ENCODE measurements around the gene LY6G6C. TPM values are rescaled to one million over a fixed set of nuclear protein-coding genes. Genes with fewer than 3 reads are reported as not detected.

Gene LY6G6C
- total RNA-seq, 3 donors from 2014 or later: not detected

GRCh38 chr6:31687860-31688693 lies 33.5 kb downstream of the LY6G6C start:
- intact Hi-C loops (cut with DNase I; ENCODE audit: low total_unique reads): no loop called here
- H3K9me3 ChIP-seq: no peaks in the 10 kb centered on the region
- no peak overlapping the region for H3K27ac ChIP-seq
- no peaks in the 10 kb centered on the region for H3K27me3 ChIP-seq
- DNase-seq (ENCODE audit: low spot score in 2 of 2): no peak
- H3K4me3 ChIP-seq: no peak overlapping the region
- TF ChIP-seq POLR2AphosphoS5 (IDR thresholded peaks at IDR 0.05): no peak
- no peak for TF ChIP-seq CTCF (IDR thresholded peaks at IDR 0.05)
- no peak for TF ChIP-seq POLR2A (IDR thresholded peaks at IDR 0.05)
- no peaks in the 10 kb centered on the region for H3K4me1 ChIP-seq
- peaks cover 8% of the 10 kb centered on the region for H3K36me3 ChIP-seq

GRCh38 chr6:31687321-31687720 lies 34.2 kb downstream of the LY6G6C start:
- H3K36me3 ChIP-seq: peaks cover 8% of the 10 kb centered on the region
- H3K27ac ChIP-seq: no peak overlapping the region
- H3K9me3 ChIP-seq: no peaks in the 10 kb centered on the region
- no peaks in the 10 kb centered on the region for H3K4me1 ChIP-seq
- no peaks in the 10 kb centered on the region for H3K27me3 ChIP-seq
- DNase-seq (ENCODE audit: low spot score in 2 of 2): no peak
- H3K4me3 ChIP-seq: no peak overlapping the region
- TF ChIP-seq CTCF (IDR thresholded peaks at IDR 0.05): no peak
- intact Hi-C loops (cut with DNase I; ENCODE audit: low total_unique reads): no loop called here

GRCh38 chr6:31686483-31686882 lies 35.1 kb downstream of the LY6G6C start:
- Histone ChIP-seq H3K4me3 (no peak overlapping the region), H3K27ac (no peak overlapping the region), H3K36me3 (peaks cover 8% of the 10 kb centered on the region), H3K9me3 (no peaks in the 10 kb centered on the region), H3K27me3 (no peaks in the 10 kb centered on the region), H3K4me1 (no peaks in the 10 kb centered on the region)
- no peak for DNase-seq (ENCODE audit: low spot score in 2 of 2)
- no peak for TF ChIP-seq CTCF (IDR thresholded peaks at IDR 0.05)
- no peak for TF ChIP-seq POLR2A (IDR thresholded peaks at IDR 0.05)
- no peak for TF ChIP-seq POLR2AphosphoS5 (IDR thresholded peaks at IDR 0.05)
- intact Hi-C loops (cut with DNase I; ENCODE audit: low total_unique reads): no loop called here

GRCh38 chr6:31683591-31683990 lies 38.0 kb downstream of the LY6G6C start:
- Histone ChIP-seq H3K36me3 (peaks cover 8% of the 10 kb centered on the region), H3K9me3 (no peaks in the 10 kb centered on the region), H3K4me3 (no peak overlapping the region), H3K4me1 (no peaks in the 10 kb centered on the region), H3K27ac (no peak overlapping the region), H3K27me3 (no peaks in the 10 kb centered on the region)
- TF ChIP-seq POLR2AphosphoS5 (IDR thresholded peaks at IDR 0.05) (no peak), POLR2A (IDR thresholded peaks at IDR 0.05) (no peak), CTCF (IDR thresholded peaks at IDR 0.05) (no peak)
- DNase-seq (ENCODE audit: low spot score in 2 of 2): no peak
- intact Hi-C loops (cut with DNase I; ENCODE audit: low total_unique reads): loop anchor here (5.0 kb wide), 1 partner anchor 154 kb away; no protein-coding TSS in a partner anchor

GRCh38 chr6:31681135-31681671 lies 40.3 kb downstream of the LY6G6C start:
- no peak for DNase-seq (ENCODE audit: low spot score in 2 of 2)
- H3K4me1 ChIP-seq: no peaks in the 10 kb centered on the region

More at GRCh38 chr6:31681135-31681671, 40.3 kb downstream of the LY6G6C start:
- Histone ChIP-seq H3K36me3 (no peaks in the 10 kb centered on the region), H3K4me3 (peak overlapping the region; percentile 45 to 75 (median 58)), H3K27me3 (no peaks in the 10 kb centered on the region), H3K9me3 (no peaks in the 10 kb centered on the region), H3K27ac (peak overlapping the region; percentile 73 to 79)
- no peak for TF ChIP-seq POLR2A (IDR thresholded peaks at IDR 0.05)
- TF ChIP-seq POLR2AphosphoS5 (IDR thresholded peaks at IDR 0.05): no peak
- TF ChIP-seq CTCF (IDR thresholded peaks at IDR 0.05): no peak
- intact Hi-C loops (cut with DNase I; ENCODE audit: low total_unique reads): loop anchor here (5.0 kb wide), 1 partner anchor 156 kb away; no protein-coding TSS in a partner anchor

Measured in breast epithelium (tissue), 4 donors.